NCI-H460 (cell line): Measurements from ENCODE around the gene MSRB1. TPM values are rescaled to one million over a fixed set of nuclear protein-coding genes. Genes with fewer than 3 reads are reported as not detected.

Experiments
- DNase-seq: peaks from one replicate; pipeline ENCODE4 v3.0.0-alpha.2; 2016; ENCODE audit warnings: low read depth; ENCODE audit errors: extremely low read depth
- total RNA-seq: library from RNA; depleted of rRNA; stranded (reverse); fragments of >200 nt; shearing (Covaris generic); gene quantifications from 2 replicates; pipeline ENCODE4 v1.2.3, GENCODE V29; 2014

MSRB1 gene
- total RNA-seq, 1 experiment from 2014 or later: 5.8 TPM

DNA sequence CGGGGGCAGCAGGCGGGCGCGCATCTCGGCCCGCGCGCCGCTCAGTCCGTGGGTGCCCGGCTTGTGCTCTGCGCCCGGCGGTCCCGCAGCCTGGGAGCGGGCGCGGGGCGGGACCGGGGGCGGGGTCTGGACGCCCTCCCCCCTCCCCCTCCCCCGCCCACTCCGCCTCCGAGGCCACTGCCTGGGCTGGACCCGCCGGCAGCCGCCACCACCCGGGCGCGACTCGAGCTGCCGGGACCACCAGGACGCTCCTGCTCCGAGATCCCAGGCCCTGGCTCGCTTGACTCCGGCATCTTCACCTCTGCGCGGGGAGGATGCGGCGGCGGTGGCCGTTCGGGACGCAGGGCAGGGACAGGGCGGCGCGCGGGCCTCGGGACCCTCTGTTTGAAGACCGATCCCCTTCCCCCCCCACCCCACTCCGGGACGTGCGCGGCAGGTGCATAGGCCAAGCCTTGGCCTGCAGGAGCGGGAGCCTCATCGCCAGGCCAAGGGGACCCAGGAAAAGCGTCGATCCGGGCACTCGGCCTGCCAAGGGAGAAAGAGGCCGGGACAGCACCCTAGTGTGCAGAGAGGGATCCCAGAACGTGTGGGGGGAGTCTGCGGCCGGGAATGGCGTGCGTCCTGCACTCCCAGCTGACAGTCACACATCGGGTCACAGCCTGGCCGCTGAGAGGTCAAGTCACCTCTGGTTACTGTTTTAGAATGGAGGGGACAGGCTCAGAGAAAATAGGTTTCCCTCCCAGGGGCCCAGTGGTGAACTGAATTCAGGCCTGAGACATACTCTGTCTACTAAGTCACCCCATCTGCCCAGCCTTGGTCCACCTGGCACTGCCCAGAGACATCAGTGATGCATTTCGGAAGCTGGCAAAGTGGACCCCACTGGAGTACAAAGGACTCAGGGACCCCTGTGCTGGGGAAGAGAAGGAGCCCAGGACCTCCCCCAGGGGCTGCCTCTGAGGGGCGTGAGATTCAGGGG is 24.4 kb downstream of the MSRB1 start, which contains the start of gene HS3ST6:
Gene HS3ST6 (minus strand): TSS at position 65 of the 976 bp plus-strand sequence. CDS start 92 bp downstream, outside the sequence.
- no peak for DNase-seq

DNA sequence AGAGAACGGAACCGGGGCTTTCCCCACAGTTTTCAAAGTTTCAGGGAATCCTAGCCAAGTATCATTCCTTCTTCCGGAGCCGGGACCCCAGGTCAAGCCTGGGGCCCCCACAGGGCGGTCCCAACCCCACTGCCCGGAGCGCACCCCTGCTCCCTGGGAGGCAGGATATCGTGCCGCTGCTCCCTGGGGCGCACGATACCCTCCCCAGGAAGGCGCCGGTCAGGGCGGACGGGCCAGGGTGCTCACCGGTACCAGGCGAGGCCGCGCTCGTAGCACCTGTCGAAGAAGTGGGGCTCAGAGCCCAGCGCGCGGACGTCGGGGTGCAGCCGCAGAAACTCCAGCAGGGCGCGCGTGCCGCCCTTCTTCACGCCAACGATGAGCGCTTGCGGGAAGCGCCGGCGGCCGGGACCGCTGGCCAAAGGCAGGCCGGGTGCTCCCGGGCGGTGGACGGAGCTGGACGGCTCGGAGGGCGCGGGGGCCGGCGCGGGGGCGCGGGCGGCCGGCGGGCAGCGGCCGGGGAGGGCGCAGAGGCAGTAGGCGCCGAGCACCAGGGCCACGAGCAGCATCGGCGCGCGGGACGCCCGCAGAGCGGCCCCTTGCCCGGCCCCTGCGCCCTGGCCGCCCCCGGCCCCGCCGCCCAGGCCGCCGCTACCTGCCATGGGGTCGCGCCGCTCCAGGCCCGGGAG is 25.2 kb downstream of the MSRB1 start:
- DNase-seq: no peak

DNA sequence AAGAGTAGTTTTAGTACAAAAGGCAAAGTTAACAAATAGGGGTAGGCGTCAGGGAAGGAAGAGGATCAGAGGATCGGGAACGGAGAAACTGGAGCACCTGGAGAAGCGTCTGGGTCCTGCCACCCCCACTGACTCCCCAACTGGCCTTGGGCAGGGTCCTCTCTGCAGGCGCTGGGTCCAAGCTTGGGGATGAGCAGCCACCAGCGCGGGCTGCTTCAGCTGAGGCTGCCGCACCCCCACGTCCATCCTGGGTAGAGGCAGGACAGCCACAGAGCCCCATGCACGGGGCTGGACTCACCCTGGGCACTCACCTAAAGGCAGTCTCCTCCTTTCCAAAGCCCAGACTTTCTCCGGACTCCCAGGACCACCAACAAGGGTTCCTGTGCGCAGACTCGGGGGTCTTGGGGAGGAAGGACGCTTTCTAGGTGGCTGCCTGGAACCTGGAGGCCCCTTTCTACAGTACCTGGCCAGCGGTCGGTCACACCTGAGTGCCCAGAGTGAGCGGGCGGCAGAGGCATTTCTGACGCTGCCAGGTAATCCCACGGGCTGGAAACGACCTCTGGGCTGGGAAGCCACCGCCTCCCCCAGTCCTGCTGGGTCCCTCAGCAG is 25.8 kb downstream of the MSRB1 start:
- DNase-seq: no peak

DNA sequence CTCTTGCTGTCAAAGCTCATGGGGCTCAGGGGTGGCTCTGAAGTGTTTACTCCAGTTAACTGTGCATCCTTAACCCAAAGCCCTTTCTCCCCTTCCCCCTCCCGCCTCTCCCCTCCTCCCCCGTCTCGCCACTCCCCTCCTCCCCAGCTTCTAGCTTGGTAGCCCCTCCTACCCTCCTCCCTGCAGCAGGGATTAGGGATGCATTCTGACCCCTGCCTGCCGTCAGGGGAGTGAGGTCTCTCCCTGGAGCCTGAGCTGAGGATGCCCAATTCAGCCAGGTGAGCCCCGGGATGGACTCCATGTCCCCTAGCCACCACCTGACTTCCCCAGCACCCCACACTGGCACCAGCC is 26.4 kb downstream of the MSRB1 start:
- DNase-seq: no peak

DNA sequence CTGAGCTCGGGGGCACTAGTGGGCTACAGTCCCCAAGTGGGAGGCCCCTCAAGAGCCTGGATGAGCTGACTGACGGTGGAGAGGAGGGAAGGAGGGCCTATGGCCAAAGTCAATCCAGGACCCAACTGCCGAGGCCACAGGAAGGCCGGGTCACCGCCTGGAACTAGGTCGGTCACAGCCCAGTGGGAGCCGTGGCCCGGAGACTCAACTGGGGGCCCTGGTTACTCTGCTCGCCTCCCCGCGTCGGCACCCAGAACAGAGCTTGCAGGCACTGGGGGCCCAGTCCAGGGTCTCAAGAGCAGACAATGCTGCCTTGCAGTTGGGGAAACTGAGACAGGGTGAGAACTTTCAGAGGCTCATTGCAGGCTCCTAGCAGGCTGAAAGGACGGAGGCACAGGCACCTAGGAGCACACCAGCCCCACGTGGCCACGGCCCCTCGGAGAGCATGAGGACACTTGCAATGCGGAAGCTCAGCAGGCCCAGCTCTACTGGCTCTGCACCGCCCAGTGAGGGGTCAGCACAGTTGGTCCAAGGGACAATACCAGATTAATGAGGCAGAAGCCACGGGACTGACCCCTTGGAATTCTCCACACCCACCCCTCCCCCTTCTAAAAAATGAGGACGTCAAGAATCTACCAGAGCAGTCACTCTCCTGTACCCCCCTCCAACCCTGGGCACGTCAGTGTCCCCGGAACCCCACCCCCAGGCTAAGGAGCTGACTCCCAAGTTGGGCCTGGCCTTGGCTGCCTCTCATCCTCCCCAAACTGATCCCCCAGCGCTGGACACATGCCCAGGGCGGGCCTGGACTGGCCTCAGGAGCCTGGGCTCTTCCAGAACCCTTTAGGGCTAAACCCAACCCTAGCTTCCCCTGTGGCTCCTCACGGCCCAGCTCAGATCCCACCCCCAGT is 27.0 kb downstream of the MSRB1 start:
- no peak for DNase-seq

DNA sequence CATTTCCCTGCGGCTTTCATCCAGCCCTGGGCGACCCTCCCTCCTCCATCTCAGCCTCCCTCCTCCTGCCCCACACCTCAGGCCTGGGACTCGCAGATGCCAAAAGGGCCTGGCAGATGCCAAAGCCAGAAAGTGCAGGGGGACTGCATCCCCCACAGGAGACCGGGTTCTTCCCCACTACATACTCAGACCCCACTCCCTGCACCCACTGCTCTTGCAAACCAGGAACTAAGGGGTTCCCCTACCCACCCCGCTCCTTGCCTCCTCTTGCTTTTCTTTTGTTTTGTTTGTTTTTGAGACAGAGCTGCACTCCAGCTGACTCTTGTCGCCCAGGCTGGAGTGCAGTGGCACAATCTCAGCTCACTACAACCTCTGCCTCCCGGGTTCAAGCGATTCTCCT is 28.0 kb downstream of the MSRB1 start:
- no peak for DNase-seq

DNA sequence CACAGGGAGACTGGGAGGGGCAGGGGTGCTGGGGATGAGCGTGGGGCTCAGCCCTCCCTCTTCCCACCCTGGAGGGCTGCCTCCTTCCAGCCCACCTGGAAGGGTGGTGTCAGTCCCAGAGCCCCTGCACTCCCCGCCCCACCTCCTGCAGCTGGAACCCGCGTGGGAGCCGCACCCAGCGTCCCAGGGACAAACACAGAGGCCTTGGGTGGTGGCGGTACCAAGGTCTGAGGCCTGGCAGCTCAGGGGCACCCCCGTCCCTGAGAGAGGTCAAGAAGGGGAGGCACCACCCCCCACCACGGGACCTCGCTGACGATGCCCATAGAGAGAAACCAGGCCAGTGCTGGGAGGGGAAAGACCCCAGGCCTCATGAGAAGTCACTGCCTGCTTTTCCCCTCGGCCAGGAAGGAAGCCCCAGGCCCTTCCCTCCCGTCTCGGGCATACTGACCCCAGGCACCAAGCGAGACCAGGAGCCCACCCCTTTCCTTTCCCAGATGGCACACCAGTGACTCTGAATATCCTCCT is 28.9 kb downstream of the MSRB1 start:
- DNase-seq: no peak

DNA sequence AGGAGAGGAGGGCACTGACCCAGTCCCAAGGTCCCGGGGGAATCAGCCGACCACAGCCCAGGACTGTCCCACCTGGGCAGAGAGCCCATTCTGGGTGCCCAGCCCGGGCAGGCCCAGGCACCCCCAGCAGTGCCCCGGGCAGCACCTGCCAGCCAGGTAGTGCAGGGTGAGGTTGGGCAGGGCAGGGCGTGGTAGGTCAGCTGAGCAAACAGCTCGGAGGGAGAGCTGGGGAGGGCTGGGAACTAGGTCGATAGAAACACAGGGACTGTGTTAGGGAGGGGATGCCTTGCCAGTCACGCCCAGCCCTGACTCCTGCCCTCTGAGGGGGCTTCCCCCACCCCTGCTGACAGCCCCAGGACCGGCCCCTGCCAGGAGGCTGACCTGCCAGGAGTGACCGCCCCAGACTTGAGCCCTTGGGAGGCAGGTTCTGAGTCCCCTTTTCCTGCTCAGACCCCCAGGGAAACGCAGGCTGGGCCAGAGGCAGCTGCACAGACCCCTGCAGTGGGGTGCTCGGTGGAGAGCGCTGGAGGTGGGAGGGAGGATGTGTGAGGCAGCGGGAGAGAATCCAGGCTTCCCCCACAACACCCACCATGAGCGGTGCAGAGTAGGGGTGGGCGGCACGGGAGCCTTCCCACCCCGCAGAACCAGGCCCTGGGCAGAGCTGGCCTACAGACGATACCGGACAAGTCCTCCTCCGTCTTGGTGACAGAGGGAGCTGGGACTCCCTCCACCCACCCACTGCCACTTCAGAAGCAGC is 29.5 kb downstream of the MSRB1 start:
- no peak for DNase-seq

DNA sequence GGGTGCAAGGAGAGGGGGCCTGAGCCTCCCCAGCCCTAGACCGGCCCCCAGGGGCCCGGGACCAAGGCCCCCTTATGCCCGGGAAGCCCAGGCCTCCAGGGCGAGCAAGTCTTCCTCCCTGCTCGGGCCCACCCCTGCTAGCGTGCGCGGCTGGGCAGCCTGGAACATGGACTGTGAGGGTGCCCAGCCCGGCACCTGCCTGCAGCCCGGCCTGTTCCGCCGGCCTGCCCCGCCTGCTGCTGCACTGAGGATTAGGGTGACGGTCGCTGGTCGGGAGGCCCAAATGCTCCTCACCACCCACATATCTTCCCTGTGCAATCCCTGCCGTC is 30.8 kb downstream of the MSRB1 start:
- DNase-seq: no peak

DNA sequence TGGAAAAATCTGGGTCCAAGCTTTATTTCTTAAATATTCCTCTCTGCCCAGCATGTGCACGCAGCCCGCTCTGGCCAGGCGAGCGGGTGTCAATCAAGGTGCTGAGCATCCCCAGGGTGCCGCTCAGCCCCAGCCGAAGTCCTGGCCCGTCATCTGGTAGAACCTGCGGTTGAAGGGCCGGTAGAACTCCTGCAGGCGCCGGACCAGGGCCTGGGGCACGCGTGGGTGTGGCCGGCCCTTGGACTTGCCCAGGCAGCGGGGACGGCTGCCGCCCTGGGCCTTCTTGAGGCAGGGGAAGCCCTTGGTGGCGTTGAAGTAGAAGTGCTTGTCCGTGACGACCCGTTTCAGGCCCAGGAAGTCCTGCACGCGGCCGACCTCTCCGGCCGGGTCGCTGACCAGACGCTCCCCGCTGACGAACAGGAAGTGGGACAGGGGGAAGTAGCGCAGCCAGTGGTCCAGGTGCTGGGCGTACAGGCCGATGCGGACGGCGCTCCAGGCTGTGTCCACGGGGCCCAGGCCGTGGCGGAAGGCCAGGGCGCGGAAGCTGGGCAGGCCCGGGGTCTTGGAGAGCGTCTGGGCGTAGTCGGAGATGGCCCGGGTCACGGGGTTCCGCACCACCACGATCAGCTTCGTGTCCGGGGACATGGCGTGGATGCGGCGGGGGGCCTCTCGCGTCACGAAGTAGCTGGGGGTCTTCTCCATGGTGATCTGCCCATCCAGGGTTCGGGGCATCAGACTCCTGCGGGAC is 31.4 kb downstream of the MSRB1 start:
- DNase-seq: no peak

DNA sequence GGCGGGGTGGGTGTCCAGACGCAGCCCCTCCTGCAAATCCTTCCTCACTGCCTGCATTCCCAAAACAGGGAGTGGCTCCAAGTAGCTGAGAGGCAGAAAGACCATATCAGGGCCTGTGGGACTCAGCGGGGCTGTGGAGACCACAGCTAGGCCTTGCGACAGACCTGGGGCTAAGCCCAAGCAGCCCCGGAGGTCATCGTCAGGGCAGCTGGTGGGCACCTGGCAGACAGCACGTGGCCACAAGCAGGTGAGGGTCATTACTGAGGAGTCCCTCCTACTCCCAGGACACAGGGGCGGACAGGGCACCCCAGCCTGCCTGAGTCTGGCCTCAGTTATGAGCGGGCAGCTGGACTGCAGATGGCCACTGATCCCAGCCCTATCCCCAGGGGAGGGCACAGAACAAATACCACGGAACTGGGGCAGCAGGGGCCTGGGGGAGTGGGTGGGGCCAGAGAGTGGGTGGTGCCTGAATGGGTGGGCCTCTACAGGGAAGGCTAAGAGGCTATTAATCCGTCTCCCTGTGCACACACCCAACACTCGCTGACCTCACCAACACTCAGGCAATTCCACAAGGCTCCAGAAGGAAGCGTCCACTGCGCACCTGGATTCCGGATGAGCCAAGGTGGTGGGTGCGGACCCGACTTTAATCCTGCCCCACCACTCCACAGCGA is 33.3 kb downstream of the MSRB1 start:
- no peak for DNase-seq

DNA sequence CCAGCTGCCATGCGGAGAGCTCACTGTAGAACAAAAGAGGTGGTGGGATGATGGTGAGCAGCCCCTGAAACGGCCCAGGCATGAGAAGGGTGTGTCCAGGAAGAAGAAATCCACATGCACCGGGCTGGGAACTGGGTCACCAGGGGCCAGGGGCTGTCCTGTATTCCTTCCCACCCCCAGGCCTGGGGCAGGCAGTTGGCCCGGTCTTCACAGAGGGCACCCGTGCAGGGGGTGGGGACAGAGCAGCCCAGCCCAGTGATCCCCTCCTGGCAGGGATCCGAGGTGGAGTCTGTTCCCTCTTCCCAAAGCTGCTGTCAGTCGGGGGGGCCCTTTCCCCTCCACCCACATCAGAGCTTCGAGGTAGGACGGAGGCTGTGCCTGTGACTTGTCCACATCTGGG is 34.0 kb downstream of the MSRB1 start:
- DNase-seq: no peak

DNA sequence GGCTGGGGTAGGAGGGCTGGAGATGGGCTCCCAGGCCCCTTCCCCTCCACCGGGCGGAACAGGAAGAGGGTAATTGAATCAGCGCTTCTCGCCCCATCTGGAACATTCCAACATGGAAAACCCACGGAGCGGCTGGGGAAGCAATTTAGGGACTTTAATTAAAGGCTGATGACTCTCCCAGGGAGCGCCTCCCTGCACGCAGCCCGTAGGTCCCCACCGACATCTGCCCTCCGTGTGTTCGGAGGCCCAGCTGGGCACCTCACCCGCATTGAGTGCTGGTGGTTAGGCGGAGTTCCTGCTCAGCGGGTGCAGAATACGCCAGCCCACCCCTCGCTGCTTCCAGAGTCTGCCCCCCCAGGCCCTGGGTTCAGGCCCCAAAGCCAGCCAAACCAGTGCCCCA is 34.8 kb downstream of the MSRB1 start:
- no peak for DNase-seq

DNA sequence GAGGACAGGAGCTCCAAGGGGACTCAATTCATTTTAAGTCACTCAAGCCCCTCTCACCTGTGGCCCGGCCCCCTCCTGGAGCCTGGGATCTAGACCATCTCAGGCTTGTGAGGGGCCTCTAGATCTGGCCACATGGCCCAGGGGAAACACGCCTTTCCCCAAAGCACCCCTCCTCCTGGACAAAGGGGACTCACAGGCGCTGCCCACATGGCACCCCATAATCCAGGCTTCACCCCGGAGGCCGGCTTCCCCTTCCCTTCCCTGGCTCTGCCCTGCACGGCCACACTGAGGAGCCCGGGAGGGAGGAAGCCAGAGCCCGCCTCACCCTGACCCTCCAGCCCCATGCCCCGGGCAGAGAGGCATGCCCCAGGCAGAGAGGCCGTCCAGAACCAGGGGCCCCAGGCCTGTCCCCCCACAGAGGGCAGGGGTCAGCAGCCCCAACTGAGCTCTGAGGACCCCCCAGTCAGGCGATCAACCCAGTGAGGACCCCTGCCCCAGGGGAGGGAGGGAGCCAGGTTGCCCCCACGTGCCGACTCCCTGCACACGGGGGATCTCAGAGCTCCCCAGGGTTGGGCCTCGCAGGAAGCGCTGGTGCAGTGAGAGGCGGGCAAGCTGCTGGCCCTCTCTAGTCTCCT is 35.7 kb downstream of the MSRB1 start:
- no peak for DNase-seq

DNA sequence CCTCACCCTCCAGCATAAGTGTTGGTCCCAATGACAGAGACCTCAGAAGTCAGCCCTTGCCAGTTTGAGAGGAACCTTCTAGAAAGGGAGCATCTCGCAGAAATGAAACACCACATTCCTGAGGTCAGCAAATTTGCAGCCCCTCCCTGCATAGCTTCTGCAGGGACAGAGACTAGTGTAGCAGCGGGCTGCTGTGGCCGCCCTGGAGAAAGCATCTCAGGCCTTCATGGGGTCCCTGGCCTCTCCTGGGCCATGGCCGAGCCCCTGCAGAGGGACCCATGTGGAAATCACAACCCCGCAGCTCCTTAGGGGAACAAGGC is 36.2 kb downstream of the MSRB1 start:
- DNase-seq: no peak

DNA sequence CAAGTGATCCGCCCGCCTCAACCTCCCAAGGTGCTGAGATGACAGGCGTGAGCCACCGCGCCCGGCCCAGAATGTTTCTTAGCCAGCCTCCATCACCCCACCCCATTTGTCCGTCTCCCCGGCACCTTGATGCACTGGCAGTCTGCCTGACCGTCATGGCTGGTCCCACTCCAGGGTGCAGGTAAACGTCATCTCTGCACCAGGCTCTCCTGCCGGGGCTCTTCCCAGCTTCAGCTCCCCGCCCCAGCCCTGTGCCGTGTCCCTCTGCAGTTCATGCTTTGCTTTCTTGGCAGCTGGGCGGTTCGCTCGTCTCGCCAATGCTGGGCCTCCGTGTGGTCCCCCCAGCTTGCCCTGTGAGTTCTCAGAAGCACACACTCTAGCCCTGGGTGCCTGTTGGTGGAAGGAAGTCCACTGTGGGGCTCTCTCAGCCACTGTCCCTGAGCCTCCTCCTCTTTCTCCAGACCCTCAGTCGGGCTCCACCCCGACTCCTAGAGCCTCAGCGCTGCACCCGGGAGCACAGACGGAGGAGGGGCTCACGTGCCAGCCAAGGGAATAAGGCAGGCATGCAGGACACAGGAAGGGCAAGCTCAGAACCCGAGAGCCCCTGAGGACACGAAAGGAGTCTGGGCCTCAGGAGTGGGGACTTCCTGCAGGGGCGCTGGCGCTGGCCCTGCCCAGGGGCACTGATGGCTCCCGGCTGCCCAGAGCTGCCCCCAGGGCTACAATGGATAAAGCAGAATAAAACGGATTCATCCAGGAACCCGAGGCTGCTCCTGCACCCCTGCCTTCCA is 36.7 kb downstream of the MSRB1 start:
- no peak for DNase-seq
